Sigmoid colon (tissue), 7 donors: Measurements from ENCODE around the gene COMMD3. TPM values are rescaled to one million over a fixed set of nuclear protein-coding genes. Genes with fewer than 3 reads are reported as not detected.

Experiments used
- DNase-seq: peaks from one replicate; pipeline ENCODE4 v3.0.0-alpha.2; 2019
- H3K27ac ChIP-seq, 4 donors: fragments of 200-600 bp; sonication (generic); one replicate each; pipeline ENCODE4 v1.5.1; 2016 to 2019; ENCODE audit warnings: mild to moderate bottlenecking in 1 of 4
- H3K27me3 ChIP-seq, 3 donors: fragments of 200-600 bp; sonication (generic); one replicate each; pipeline ENCODE4 v1.5.1; 2019; ENCODE audit warnings: mild to moderate bottlenecking in 1 of 3
- H3K36me3 ChIP-seq, 4 donors: fragments of 200-600 bp; sonication (generic); one replicate each; pipeline ENCODE4 v1.5.1; 2016 to 2019
- H3K4me1 ChIP-seq, 4 donors: fragments of 200-600 bp; sonication (generic); one replicate each; pipeline ENCODE4 v1.5.1; 2017 to 2019
- H3K4me3 ChIP-seq, 4 donors: fragments of 200-600 bp; sonication (generic); one replicate each; pipeline ENCODE4 v1.5.1; 2017 to 2019; ENCODE audit warnings: mild to moderate bottlenecking in 2 of 4, moderate library complexity in 1 of 4
- H3K9me3 ChIP-seq, 4 donors: fragments of 200-600 bp in 3 of 4; sonication (generic) in 3 of 4; one replicate each; pipeline versions ENCODE4 v1.5.1 to v1.6.1; 2013 to 2019
- EP300 ChIP-seq, 4 donors: sonication (generic); formaldehyde crosslinking; IDR thresholded peaks; one replicate each; pipeline ENCODE4 v1.6.1; 2017; ENCODE audit warnings: antibody characterized with exemption in 4 of 4
- POLR2A ChIP-seq, 2 donors: fragments of 450-650 bp; IDR thresholded peaks; one replicate each; pipeline ENCODE4 v1.6.1; 2016; ENCODE audit warnings: antibody characterized with exemption in 2 of 2, mild to moderate bottlenecking in 2 of 2, moderate library complexity in 2 of 2
- POLR2AphosphoS5 ChIP-seq, 4 donors: sonication (generic); formaldehyde crosslinking; IDR thresholded peaks; one replicate each; pipeline ENCODE4 v1.6.1; 2017; ENCODE audit warnings: antibody characterized with exemption in 4 of 4
- WGBS, 2 donors: extraction: QIAGEN DNeasy Blood & Tissue Kit; methylation state at CpG; one replicate each; pipeline ENCODE4 v1.1.7; 2013; 5-methylcytosine and 5-hydroxymethylcytosine counted together
- intact Hi-C: fragments of 100-400 bp; cut with DNase I; formaldehyde crosslinking; loops from one replicate; pipeline ENCODE4 v1.15.1; 2023
- polyA plus RNA-seq, 3 donors: library from polyadenylated mRNA; stranded (reverse); fragments of 200-250 nt; gene quantifications; one replicate each; pipeline ENCODE4 v1.2.3, GENCODE V29; 2013
- total RNA-seq, 4 donors: library from RNA; depleted of rRNA; stranded (reverse); fragments of >200 nt; gene quantifications; one replicate each; pipeline ENCODE4 v1.1.0, GENCODE V29; 2016
- TF ChIP-seq, protein P1 (sequence below), 4 experiments: fragments of 450-650 bp in 3 of 4; fragments of 200-600 bp in 1 of 4; IDR thresholded peaks; one replicate each; pipeline ENCODE4 v1.5.1; 2016 to 2019; ENCODE audit warnings: antibody characterized with exemption in 4 of 4, mild to moderate bottlenecking in 3 of 4, moderate library complexity in 2 of 4
- donor health status: healthy with polysubstance abuse.
- donor health status: Bipolar disorder and iron deficiency.
- donor health status: healthy.

Gene COMMD3
- total and polyA plus RNA-seq, 7 donors: 42.3 to 80.1 (median 57.8) TPM

- Histone ChIP-seq H3K9me3 (no peaks in the 10 kb centered on the region), H3K4me1 (peaks cover 0 to 35% (median 30%) of the 10 kb centered on the region in 4 donors), H3K36me3 (no peaks in the 10 kb centered on the region), H3K4me3 (peak overlapping the region; percentile 53 to 84 (median 72)), H3K27ac (peak overlapping the region; percentile 91 to 98 (median 96)), H3K27me3 (peaks cover 75 to 89% (median 79%) of the 10 kb centered on the region in 3 donors)
- 1% methylated on average over 98 of the region's 98 CpGs for WGBS, 2 donors
- intact Hi-C loops: loop anchor here (1.0 to 10.0 kb wide), 10 partner anchors 19 to 813 kb away; partner anchors contain the start of genes BMI1, DNAJC1, MSRB2 and PIP4K2A
- peak; percentile 82 for DNase-seq
- peak; percentile 64 to 86 (median 80) for TF ChIP-seq POLR2AphosphoS5 (IDR thresholded peaks at IDR 0.05)
- TF ChIP-seq EP300 (IDR thresholded peaks at IDR 0.05): peak in 1 of 4 donors; percentile 47
- peak; percentile 34 to 37 for TF ChIP-seq POLR2A (IDR thresholded peaks at IDR 0.05)
- TF ChIP-seq, protein P1, sequence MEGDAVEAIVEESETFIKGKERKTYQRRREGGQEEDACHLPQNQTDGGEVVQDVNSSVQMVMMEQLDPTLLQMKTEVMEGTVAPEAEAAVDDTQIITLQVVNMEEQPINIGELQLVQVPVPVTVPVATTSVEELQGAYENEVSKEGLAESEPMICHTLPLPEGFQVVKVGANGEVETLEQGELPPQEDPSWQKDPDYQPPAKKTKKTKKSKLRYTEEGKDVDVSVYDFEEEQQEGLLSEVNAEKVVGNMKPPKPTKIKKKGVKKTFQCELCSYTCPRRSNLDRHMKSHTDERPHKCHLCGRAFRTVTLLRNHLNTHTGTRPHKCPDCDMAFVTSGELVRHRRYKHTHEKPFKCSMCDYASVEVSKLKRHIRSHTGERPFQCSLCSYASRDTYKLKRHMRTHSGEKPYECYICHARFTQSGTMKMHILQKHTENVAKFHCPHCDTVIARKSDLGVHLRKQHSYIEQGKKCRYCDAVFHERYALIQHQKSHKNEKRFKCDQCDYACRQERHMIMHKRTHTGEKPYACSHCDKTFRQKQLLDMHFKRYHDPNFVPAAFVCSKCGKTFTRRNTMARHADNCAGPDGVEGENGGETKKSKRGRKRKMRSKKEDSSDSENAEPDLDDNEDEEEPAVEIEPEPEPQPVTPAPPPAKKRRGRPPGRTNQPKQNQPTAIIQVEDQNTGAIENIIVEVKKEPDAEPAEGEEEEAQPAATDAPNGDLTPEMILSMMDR (IDR thresholded peaks at IDR 0.05): no peak
These were observed 24.4 kb downstream of the COMMD3 start for GRCh38 chr10:22340329-22341189.

DNA sequence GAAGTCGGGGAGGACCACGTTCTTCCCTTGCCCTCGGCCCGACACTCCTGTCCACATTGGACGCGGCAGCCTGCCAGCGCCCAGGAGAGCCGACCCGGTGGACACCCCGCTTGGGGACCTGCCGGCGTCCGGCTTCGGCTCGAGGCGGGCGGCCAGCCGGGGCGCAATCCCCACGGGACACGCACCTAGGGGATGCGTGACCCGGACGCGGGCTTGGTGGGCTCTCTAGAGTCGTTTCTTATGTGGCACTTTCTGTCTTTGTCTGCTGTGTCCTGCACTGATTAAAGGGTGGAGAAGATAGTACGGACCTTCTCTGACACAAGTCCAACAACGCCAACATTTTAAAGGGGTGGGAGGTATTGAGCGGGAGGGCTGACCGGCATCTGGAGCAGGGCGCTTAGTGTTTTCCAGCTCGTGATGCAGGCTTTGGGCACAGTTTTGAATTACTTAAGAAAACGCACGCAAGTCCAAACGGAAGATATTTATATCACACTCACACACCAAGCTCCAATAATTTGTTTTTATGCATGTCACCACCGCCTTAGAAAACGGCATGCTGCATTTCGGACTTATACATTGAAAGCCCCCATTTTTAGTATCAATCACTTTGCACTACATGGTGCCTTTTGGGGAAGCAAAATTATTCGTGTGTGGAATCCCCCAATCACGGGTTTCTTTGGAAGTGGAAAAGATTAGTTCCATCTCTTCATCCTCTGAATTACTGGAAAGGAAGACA, 25.2 kb downstream of the COMMD3 start:
- Histone ChIP-seq H3K36me3 (no peaks in the 10 kb centered on the region), H3K4me1 (peaks cover 0 to 30% (median 23%) of the 10 kb centered on the region in 4 donors), H3K27me3 (peaks cover 73 to 89% (median 77%) of the 10 kb centered on the region in 3 donors), H3K27ac (peak overlapping the region; percentile 91 to 98 (median 96)), H3K9me3 (no peaks in the 10 kb centered on the region), H3K4me3 (peak overlapping the region; percentile 53 to 84 (median 72))
- intact Hi-C loops: loop anchor here (1.0 to 10.0 kb wide), 10 partner anchors 20 to 814 kb away; partner anchors contain the start of genes BMI1, DNAJC1, MSRB2 and PIP4K2A
- TF ChIP-seq, protein P1 (IDR thresholded peaks at IDR 0.05): no peak
- no peak for TF ChIP-seq EP300 (IDR thresholded peaks at IDR 0.05)
- peak in 2 of 4 donors; percentile 29 to 67 for TF ChIP-seq POLR2AphosphoS5 (IDR thresholded peaks at IDR 0.05)
- WGBS, 2 donors: 2% methylated on average over 40 of the region's 40 CpGs
- DNase-seq: no peak

DNA sequence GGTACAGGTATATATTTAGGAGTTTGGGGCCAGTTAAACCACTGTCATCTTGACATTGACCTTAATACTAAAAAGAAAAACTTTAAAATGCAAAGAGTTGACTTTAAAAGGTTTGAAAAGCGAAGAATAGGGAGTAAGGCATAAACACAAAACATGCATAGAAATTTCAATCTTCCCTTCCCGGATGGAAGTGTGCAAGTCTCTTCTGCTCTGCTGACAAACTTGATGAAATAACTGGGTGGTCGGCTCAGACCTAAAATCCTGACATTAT, 25.7 kb downstream of the COMMD3 start:
- intact Hi-C loops: loop anchor here (1.0 to 10.0 kb wide), 10 partner anchors 21 to 815 kb away; partner anchors contain the start of genes BMI1, DNAJC1, MSRB2 and PIP4K2A
- Histone ChIP-seq H3K27me3 (peaks cover 68 to 89% (median 72%) of the 10 kb centered on the region in 3 donors), H3K4me3 (no peak overlapping the region)

DNA sequence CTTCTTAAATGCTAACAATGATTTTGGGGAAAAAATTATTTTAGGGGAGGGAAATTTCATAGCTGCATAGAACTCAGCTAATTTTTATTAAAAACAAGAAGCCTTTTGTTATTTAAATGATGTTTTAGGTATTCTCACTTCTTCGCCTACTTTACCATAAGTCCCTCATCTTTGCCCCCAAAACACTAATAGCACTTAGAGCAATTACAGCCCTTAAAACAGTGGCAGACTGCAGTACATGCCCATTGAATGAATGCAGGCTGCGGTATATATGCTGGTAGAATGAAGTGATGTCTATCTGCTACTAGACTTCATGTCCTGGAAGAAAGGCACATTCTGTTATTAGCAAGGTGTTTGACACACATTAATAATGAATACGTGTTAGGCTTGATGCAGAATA, 26.2 kb downstream of the COMMD3 start:
- intact Hi-C loops: loop anchor here (5.0 to 10.0 kb wide), 6 partner anchors 212 to 815 kb away; partner anchors contain the start of genes DNAJC1, MSRB2, PIP4K2A and SKIDA1
- Histone ChIP-seq H3K4me1 (peaks cover 0 to 25% (median 18%) of the 10 kb centered on the region in 4 donors), H3K27ac (no peak overlapping the region), H3K36me3 (no peaks in the 10 kb centered on the region), H3K4me3 (no peak overlapping the region), H3K27me3 (peaks cover 62 to 88% (median 66%) of the 10 kb centered on the region in 3 donors), H3K9me3 (no peaks in the 10 kb centered on the region)
- peak in 2 of 4 donors; percentile 5 to 30 for TF ChIP-seq POLR2AphosphoS5 (IDR thresholded peaks at IDR 0.05)
- no peak for TF ChIP-seq POLR2A (IDR thresholded peaks at IDR 0.05)
- TF ChIP-seq, protein P1 (IDR thresholded peaks at IDR 0.05): no peak
- TF ChIP-seq EP300 (IDR thresholded peaks at IDR 0.05): no peak
- no peak for DNase-seq
- WGBS, 2 donors: 36 to 41% methylated on average over 3 of the region's 3 CpGs

More for the DNA sequence above, 25.7 kb downstream of the COMMD3 start:
- H3K9me3 ChIP-seq: no peaks in the 10 kb centered on the region
- H3K4me1 ChIP-seq: peaks cover 0 to 25% (median 18%) of the 10 kb centered on the region in 4 donors
- no peak for DNase-seq
- no peak overlapping the region for H3K27ac ChIP-seq
- H3K36me3 ChIP-seq: no peaks in the 10 kb centered on the region
- 34 to 38% methylated on average over 3 of the region's 3 CpGs for WGBS, 2 donors
- TF ChIP-seq POLR2AphosphoS5 (IDR thresholded peaks at IDR 0.05) (peak in 2 of 4 donors; percentile 2 to 32), EP300 (IDR thresholded peaks at IDR 0.05) (no peak)
